ENCODE measurements around the gene ZBTB20.

Gene ZBTB20

DNA sequence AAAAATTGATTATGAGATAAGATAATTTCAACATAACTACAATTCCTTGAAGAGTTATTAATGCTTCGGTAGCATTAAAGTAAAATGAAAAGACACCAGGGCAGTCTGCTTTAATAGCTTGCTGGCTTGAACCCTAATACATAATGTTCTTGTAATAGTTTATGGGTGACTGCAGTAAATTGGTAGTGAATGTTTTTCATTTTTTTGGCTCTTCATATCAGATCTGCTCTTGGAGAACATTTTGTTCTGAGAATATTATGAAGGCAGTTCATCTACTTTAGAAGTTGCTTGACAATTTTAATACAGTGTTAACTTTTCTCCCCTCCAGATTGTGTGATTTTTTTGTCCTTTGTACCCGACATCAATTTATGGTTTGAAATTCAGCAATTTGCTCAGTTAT lies 128.4 kb downstream of the ZBTB20 start:
- DNase-seq: no peak

DNA sequence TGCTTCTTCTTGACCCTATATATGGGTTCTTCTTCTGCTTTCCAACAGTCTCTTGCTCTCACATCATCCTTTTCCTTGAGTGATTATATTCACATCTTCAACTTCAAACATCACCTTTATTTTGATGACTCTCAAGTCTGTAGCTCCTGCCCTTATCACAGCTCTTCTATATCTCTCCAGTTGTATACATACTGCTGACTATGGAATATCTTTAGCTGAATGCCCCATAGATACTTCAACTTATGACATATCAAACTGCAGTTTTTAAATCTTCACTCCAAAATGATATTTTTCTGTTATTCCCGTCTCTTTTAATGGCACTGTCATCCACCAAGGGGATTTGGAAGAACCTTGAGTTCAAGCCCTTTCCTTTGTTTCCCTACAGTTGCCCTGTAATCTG lies 139.1 kb downstream of the ZBTB20 start:
- DNase-seq: no peak

DNA sequence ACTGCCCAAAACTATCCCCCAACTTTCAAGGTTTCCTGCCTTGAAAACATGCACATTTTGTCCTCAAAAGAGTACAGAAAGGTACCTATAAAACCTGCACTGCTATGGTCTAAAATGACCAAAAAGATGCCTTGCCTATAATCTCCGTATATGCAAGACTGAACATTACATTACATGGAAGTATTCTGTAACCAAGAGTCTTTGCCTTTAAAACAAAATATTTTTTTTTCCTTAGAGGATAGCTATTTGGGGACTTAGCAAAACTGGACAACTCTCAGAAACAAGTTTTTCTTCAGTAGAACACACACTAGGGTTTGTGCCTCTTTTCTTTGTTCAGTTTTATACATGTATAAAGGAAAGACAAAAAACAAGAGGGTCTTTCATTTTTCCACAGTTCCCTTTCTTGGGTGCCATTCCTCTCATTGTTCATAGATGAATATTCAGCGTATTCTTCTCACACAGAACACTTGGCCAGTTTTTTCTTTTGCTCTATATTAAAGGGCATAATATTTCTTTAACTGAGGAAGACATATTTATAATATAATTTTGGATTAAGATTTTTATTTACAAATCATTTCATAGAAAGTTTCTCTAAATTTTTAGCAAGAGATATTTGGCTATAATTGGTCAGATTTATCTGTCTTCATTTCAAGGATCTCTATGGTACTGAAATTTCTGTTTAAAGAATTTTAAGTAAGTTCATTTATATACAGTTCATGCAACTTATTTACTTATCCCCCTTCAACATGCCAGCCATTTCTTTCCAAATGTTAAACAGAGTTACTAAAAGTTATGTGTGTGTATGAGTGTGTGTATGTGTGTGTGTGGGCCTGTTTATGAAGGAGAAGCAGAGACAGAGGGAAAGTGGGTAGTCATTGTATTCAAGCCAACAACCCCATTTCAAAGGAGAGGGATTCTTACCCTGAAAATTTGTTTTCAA lies 142.6 kb downstream of the ZBTB20 start:
- DNase-seq: no peak

DNA sequence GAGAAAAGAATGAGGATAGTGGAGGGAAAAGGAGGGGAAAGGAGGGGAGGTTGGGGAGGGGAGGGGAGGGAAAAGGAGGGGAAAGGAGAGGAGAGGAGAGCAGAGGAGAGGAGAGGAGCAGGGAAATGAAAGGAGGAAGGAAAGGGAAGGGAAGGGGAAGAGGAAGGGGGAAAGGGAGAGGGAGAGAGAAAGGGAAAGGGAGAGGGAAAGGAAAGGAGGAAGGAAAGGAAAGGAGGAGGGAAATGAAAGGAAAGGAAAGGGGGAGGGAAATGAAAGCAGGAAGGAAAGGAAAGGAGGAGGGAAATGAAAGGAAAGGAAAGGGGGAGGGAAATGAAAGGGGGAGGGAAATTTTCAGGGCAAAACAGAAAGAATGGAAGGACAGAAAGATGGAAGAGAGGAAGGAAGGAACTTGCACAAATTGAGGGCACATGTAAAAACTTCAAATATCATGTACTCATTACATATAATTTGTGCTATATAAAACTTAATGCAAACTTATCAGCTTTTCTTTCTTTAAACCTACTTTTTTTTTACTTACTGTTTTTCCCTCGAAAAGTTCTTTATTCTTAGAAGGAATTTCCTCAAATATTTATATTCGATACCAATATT lies 148.0 kb downstream of the ZBTB20 start:
- no peak for DNase-seq

DNA sequence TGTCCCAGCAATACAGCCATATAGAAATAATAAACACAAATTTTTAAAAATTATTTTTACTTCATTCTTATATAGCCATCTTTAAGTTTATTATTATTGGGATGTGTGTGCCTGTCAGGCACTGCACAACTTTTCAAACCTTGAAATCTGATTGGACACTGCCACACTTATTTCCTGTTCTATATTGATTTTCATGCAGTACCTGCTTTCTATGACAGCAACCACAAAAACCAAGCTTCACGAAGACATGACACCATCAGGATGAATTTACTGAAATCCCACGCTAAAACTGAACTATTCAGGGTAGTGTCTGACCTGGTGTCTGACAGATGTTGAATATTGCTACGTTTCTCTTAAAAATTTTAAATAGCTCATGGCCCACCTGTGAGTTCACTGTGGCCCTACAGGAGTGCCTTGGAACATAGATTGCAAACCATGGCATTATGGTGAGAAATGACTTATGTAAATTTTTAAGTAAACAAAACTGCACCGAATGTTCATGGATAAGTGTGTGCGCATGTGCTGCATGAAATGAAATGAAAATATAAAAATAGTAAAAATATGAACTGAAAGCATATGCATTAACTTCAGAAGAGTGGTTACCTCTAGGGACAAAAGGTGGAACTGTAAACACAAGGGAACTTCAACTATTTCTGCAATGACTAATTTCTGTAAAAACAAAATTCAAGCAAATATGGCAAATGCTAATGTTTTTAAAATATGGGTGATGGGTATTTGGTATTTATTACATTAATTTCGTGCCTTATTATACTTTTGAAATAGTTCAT lies 152.3 kb downstream of the ZBTB20 start:
- no peak for DNase-seq

DNA sequence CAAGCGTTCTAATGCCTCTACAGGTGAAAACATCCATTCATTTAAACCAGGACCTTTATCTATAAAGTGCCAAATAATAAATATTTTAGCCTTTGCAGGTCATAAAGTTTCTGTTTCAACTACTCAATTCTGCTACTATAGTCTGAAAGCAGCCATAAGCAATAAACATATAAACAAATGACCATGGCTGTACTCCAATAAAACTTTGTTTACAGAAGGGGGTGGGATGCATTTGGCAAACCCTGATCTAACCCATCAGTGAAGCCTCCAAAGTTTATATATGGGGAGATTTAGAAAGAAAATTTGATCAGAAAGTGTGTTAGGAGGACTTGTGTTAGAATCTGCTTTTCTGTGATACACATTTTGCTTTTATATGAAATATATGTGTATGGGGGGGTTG lies 161.3 kb downstream of the ZBTB20 start:
- DNase-seq: no peak

DNA sequence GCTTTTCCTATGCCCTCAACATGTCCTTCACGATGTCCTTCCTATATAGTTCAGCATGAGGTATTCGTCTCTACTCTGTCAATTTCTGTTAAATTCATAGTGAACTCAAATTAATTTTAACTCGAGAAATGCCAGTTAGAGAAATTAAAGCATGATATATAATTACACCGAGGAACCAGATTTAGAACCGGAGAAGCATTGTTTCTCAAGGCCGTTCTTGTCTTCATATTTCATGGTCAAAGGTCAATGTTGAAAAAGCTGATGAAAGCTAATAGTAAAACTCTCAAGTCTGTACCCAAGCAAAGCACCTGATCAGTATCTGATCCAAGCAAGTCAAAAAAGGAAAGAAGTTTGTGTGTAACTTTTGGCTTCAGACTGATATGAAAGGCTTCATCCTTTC lies 163.8 kb downstream of the ZBTB20 start:
- DNase-seq: no peak

DNA sequence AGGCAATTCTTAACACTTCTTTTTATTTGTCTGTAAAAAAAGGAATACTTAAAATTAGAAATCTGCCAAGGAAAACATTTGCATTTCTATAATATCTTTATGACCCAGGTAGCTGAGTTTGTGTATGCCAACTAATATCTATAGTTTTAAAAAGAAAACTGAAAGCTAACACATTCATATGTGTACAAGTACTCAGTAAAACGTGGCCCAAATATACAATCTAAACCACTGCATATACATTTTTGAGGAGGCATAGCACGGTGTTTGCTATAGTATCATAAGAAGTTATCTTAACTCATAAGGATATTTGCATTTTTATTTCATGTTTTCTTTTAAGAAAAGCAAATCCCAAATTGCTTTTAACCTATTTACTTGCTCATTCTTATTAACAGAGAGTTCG lies 172.7 kb downstream of the ZBTB20 start:
- no peak for DNase-seq

DNA sequence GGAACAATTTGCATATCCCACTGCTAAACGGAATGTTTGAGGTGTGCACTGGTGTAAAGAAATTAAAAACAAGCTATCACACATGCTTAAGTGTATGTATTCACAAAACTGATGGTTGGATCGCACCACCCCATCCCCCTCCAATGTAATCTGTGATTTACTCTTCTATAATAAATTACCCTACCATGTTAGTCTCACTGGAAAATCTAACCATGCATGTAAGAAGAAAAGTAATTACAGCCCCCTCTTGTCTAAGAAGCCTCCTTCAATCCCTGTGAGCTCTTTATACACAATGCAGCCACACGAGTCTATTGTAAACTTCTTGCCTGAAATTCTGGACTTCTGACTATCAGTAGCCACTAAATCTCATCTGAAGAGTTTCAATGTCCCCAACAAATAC lies 173.6 kb downstream of the ZBTB20 start:
- DNase-seq: no peak

DNA sequence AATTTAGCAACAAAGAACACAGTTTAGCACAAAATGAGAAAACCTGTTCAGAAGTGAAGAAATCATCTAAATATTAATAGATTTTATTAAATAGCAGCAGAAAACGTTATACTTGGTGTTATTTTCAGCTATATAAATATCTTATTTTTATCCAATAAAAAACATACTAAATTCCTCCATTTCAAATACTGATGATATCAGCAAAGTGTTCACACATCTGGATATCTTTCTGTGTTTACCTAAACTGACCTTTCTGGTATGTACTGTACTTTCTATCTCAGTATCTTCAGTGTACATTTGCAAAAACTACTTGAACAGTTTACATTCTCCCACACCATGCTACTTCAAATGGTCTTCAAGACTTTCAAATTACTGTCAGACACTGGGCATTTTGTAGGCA lies 179.9 kb downstream of the ZBTB20 start:
- no peak for DNase-seq

DNA sequence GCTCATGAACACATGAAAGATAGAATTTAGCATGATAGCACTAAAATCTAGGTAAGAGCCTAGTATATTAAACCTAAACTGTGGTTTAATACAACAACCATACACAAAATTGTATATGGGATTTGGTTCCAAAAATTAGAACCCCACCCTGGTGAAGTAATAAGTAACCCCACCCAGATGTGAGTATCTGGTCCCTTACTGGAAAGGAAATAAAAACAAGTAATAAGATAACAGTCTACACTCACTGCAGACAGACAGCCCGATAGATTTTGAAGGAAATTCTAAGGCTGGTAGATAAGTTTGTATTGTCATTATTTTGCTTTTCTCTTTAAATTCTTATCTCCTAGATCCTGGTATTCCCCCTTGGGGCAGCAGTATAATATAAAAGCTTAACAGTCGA lies 184.9 kb downstream of the ZBTB20 start:
- no peak for DNase-seq

DNA sequence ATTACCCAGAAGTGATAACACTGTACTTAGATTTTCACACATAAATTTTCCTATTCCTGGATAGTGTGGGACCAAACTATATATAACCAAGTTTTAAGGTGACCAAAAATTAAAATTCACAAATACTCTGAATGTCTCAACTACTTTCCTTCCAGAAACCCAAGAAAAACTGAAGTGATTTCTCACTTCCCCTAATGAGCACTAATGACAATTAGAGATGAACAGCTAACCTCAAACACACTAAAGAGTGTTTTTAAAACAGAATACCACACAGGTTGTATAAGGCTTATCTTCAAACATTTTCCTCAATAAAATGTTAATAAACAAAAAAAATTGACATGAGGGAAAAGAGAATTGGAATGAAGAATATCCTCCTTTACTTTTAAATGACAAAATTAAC lies 188.2 kb downstream of the ZBTB20 start:
- DNase-seq: no peak

DNA sequence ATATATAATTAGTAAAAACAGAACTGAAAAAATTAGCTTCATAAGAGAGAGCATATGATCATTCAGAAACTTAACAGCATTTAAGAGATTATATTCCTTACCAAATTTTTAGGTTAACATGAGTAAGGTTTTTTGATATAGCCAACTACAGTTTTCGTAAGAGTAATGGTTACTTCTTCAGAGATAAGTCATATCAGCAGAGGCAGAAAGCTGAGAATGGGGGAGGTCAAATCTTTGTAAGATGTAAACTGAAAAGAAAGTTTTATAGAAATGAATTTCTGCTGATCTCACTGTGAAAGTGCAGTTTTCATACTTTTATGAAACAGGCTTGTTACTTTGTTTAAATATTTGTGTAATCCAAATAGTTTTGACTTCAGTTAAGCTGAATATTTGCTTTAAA lies 193.3 kb downstream of the ZBTB20 start:
- DNase-seq: no peak

DNA sequence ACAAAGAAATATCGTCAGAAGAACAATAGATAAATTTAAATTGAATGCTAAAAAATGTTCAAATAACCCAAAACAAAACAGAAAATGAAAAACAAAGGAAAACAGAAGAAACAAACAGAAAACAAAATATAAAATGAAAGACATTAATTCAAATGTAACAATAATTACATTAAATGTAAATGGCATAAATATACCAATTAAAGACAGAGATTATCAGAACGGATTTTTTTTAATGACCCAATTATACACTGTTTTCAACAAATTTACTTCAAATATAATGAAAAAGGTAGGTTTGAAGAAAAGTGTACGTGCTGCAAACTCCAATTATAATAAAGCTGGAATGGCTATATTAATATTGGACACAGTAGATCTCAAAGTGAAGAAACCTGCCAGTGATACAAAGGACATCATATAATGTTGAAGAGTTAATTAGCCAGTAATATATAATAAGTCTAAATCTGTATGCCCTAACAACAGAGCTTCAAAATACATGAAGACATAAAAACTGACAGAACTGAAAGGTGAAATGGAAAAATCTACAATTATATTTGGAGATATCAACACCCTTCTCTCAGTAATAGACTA lies 193.8 kb downstream of the ZBTB20 start:
- DNase-seq: no peak

DNA sequence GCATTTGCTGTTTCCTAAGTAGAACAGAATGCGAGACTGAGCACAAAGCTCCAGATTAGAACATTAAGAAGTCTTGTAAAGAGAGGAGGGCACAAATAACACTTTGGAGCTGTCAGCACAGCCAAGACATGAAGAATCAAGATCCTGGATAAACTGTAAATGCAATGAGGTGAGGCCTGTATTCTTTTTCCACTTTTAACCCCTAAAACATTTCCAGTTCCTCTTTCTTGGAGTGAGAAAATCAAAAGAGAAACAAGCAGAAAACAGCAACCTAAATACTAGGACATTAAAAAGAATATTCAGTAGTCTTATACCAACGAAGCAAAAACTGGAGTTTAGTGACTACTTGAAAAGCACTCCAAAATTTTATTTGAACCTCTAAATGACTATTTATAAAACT lies 204.3 kb downstream of the ZBTB20 start:
- DNase-seq: no peak

DNA sequence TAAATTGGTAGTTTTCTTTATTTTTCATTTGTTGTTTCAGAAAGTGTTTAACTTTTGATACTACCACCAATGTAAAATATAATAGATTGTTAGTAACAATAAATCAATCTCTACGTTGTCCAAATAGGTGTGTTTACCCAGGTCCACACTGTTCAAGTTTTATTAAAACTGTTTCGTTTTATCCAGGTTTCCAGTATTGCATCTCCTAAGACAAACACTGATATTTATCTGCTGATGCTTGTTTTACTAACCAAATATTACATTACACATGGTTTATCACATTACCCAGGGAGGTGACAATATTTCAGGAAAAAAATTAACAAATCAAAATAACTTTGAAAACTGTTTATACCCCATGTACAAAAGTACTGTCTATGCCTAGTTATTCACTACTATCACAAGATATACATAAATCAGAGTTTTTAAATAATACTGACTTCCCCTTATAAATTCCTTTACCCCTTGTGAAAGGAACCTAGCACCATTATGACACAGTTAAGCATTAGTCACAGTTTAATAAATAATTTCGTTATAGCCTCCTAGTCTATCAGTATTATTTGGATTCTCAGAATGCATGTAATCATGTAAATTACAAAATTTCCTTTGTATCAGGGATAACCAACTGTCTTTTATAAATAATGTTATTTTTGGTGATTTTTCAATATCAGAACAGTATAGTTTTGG lies 205.3 kb downstream of the ZBTB20 start:
- DNase-seq: no peak

DNA sequence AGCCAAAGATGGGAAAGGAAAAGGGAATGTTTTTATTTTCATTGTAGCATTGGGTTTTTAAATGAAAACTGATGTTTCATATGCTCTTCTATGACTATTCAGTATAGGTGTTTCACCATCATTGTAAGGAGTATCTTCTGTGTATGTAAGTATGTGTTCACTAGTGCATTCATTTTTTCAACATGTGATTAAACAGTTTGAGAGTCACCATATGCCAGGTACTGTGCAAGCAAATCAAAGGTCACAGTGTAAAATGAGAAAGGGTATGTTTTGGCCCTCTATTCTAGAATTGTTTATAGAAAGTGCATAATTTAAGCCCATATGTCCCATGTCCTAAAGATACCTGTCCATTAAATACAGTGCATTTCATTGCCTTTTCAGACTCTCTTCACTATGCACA lies 207.2 kb downstream of the ZBTB20 start:
- no peak for DNase-seq

DNA sequence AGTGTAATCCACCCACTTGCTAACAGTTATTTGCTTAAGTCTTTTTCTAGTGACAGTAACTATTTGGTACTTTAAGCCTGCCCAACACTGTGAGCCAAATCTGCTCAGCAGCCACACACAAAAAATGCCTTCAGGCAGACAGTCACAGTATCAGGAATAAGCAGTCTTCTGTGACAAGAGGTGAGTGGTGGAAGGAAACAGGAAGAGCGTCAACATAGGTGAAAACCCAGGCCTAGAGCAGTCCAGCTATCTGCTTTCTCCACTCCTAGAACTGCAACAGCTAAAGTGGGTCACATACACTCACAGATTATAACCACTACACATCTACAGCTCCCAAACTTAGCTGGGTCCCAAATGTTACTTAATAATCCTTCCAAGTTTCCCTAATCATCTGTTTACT lies 213.7 kb downstream of the ZBTB20 start:
- no peak for DNase-seq

DNA sequence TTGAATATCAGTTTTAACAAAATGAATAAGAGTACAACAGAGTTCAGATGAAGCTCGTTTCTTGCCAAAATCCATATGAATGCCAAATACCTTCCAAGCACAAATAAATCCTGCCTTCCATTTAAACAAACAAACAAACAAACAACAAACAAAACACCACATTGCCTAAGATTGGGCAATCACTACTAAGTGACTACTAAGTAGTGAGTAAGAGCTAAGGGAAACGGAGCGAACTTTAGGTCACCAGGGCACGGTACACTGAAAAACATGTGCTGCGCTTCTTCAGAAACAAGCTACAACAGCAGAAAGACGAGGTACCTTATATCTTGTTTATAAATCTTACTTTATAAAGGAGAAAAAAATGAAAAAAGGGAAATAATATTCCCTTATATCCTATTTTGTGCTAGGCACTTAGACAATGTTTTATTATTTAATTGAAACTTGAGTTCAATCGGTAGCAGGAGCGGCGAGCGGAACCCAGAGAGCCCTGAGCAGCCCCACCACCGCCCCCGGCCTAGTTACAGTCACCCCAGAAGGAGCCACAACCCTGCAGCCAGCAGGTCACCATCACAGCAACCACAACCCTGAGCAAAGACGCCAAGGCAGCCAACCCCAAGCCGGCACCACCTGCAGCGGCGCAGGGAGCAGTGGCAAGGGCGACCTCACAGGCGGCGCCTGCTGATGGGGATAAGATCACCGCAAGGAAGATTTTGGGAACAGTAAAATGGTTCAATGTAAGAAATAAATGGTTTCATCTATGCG lies 216.9 kb downstream of the ZBTB20 start:
- DNase-seq: no peak

DNA sequence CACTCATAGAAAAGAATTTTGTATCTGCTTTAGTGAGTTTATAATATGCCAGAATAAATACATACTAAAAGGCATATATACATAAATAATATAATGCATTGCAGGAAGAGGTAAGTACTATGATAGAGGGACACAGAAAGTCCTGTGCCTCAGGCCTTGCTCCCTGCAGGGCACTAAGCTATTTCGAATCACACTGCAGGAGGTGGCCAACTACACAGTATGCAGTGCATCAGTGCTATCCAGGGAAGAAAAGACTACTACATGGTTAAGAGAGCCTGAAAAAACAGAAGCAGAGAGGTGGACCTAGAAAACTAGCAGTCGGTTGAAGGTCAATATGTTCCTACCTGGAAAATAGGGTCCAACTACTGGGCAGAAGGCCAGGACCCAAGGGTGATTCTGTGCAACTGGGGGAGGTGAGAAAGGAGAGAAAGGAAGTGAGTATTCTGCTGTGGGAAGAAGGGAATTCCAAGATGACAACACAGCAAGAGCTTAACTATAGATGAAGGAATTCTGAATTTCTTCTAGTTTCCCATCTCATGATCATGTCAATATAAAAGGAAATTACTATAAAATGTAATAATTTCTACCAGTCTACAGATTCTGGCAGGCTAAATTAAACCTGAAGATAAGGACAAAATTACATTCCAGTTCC lies 218.0 kb downstream of the ZBTB20 start:
- DNase-seq: no peak

DNA sequence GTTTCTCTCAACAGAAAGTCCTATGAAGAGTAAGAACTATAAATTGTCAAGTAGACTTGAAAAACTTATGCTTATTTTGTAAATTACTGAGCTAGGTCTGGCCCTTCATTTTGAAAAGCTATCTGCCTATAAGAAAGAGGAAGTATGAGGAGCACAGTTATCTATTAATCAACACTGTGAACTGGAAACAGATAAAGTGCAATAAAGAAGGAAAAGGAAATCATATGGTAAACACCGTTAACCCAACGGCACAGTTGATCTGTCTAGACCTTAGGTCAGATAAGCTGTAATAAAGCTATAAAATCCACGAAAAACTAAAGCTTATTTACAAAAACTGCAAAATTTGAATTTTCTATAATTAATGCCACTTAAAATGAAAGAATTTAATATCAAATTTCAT lies 242.5 kb downstream of the ZBTB20 start:
- DNase-seq: no peak

DNA sequence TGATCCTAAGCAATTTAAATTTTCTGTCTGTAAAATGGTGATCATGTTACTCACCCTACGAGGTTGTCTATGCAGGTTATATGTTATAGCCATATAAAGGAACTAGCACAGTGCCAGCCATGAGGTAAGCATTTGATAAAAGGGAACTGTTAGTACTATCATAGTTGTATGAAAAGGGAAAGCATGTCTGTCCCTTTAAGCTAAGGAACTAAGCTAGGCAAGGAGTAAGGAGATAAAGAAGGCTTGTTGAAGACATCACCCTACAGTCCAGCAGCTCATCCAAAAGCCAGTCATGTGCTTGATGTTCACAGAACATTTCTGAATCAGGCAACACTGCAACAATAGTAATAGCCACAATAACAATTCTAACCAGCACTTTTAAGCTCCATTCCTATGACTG lies 243.9 kb downstream of the ZBTB20 start:
- no peak for DNase-seq
